Measurements from ENCODE around the gene B4GALT2.

The B4GALT2 gene

DNA sequence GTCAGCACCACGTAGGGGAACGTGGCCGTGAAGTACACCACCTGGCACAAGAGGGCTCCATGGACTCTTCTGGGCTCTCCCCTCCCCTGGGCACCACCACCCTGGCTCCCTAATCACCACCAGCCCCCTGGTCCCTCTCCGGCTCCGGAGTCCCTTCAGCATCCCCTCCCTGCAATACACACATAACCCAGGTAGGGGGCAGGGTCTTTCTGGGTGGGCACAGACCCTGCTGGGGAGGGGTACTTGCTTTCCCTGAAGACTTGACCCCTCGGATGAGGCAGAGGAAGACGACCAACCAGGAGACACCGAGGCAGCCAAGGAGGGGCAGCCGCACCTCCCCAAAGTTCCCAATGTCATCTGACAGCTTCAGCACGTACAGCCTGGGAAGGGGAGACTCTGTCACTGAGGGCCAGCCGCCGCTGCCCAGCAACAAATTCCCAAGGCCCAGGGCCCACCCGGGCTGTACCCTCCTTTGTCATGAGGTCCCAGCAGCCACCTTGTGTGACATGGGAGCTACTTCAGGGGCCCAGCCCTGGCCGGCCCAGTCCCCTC is 23.7 kb downstream of the B4GALT2 start:
- no peak for DNase-seq (ENCODE audit: low read depth)

DNA sequence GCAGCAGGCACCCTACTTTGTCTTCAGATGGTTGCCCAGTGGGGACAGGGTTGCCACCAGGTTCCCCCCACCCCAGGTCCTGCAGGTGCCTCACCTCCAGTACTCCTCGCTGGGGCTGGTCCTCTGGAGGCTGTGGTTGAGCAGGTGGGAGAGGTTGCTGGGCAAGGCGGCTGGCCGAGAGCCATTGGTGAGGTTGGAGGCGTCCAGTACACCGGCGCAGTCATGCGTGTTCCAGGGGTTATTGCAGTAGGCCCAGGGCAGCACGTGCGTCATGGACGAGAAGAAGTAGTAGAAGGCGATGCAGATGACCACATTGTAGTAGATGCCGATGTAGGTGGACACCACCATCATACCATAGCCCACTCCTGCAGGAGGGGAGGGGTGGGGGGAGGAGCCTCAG is 29.2 kb downstream of the B4GALT2 start:
- no peak for DNase-seq (ENCODE audit: low read depth)

DNA sequence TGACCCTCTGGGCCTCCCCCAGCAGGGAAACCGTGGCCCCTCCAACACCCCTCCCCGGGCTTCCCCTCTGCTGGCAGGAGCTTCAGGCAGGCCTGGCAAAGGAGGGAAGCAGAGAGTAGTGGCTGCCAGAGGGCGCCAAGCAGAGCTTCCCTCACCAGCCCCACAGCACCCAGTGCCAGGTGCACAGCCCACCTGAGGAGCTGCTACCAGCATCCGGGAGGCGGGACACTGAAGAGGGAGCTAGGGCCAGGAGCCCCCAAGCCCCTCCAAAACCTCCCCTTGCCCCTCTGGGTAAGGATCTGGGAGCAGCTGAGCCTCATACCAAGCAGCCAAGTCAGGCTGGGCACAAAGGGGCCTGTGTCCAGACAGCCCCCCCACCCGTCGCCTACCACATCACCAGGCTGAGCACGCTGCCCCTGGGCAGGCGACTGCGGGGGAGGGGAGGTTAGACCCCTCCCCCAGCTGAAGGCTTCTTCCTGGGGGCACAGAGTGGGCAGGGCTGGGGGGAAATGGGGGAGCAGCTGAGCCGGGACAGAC is 32.0 kb downstream of the B4GALT2 start:
- no peak for DNase-seq (ENCODE audit: low read depth)

DNA sequence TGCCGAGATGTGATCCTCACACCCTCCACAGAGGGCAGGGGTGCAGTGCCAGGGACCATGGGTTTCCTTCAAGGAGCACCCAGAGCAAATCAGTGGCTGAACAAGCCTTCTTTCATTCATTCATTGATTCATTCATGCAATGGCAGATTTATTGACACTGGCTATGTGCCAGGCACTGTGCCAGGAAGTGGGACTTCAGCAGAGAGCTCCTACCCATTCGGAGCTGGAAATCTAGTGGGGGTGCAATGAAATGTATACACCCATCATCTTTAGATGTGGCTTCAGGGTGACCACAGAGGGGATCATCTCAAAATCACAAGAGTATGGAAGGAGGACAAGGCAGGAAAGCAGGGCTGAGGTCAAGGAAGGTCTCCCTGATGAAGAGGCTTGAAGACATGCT is 33.4 kb downstream of the B4GALT2 start:
- DNase-seq (ENCODE audit: low read depth): no peak

DNA sequence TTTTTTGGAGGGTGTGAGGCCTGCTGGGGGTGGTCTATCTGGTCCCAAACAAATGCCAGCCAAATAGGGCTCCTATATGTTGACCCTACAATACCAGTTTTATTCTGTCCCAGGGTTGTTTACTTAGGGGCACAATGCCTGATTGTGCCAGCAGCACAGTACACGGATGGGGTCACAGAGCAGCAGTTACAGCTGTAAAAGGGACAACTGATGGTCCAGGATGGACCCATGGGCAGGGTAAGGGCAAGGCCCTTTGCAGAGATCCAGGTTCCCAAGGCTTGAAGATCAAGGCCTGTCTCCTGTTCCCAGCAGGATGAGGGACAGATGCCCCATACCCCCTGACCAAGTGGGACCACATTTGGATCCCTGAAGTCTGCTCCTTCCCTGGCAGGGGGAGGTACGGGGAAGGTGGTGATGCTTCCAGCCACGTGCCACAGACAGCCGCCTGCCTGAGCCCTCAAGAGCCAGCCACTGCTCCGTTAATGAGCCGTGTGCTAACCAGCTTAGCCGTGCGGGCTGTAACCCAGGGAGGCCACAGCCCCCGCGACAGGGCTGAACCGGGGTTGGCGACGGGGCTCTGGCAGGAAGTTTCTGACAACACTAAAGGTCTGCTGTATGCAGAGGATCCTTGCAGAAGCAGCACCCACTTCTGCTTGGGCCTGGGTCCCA is 34.1 kb downstream of the B4GALT2 start:
- DNase-seq (ENCODE audit: low read depth): no peak

DNA sequence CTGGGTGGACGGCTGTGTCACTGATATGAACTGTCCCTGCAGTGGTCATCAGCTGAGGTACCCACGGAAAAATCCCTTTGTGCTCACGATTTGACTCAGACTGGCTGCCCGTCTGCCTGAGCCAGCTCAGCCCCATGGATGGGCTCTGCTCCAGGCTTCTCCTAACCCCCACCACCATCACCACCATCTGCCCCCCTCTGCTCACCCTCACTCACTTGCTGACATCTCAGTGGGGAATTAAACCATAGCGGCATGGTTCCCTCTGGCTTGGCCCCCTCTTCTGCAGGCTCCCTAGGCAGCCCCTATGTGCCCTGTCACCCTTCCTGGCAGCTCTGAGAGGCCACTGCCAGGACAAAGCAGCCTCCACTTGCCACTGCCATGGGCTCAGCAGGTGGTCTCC is 34.9 kb downstream of the B4GALT2 start:
- no peak for DNase-seq (ENCODE audit: low read depth)

DNA sequence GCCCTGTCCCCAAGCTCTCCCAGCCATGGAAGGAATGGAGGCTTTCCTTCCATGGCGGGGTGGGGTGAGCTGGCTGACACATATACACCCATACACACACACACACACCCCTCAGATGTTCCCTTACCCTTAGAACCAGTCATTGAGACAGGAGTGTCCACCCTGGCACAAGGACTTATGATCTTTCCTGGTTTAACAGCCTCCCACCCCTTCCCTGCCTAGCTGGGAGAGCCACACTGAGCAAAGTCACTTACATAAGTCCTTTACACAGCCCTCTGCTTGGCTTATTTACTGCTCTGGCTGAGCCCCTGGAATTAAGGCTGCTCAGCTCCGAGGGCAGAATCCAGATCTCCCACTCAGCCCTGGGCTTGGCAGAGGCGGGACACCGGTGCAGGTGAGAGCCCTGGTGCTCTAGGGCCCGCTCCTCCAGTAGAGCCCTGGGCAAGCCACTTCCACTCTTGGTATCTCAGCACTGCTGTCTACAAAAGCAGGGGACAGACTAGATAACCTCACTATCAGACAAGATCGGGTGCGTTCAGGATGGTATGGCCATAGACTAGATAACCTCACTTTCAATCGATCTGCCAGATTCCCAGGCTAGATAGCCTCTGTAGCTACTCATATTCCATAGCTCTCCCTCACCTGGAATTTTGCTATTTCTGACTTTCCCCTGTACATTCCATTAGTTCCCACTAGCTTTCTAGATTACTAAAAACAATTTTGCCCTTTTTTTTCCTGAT is 35.5 kb downstream of the B4GALT2 start:
- DNase-seq (ENCODE audit: low read depth): no peak

DNA sequence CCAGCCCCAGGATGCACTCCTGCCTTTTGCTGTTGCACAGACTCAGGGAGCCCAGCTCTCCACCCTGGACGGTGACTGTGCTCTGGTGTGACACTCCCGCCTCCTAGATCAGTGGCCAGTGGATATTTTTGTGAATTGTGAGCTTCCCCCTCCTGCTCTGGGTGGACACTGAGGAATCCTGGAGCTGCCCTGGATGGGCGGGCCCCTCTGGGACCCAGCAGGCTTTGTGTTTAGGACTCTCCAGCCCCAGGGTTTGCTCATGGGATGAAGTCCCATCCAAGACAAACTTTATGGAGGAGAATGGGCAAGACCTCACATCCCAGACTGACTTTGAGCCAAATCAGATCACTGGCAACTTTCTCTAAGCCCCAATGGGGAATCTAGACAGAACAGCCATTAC is 36.2 kb downstream of the B4GALT2 start:
- DNase-seq (ENCODE audit: low read depth): no peak

DNA sequence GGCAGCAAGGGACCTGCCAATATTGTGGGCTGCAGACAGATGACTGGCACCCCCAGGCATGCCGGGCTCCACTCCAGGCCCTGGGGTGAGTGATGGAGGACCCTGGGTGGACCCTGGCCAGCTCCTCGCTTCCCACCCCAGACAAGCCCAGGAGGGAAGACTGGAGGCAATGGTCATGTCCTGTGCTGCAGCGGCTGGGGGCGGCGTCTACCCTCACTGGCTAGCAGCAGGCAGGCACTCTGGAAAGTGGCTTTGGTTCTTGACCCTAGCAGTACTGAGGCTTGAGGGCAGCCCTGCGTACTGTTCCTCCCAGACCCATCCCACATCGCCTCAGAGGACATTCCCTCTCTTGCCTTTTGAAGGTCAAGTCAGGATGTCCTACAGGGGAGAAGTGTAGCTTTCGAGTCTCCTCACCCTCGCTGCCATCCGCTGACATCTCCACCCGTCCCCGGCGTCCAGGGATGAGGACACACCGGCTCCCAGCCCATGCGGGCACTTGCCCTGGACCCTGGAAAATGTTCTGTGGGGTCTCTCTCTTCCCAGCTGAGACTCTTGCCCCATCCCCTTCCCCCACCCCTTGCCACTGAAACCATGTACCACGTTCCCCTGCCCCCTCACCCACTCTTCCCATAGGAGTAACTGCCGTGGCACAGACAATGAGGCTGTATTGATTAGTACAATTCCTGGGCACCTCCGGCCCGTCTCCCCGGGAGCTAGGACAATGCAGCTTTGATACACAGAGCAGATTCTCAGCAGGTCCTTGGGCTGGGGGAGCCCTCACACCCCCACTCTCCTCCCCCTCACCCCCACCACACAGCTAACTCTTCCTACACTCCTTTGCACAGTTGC is 37.3 kb downstream of the B4GALT2 start:
- no peak for DNase-seq (ENCODE audit: low read depth)

DNA sequence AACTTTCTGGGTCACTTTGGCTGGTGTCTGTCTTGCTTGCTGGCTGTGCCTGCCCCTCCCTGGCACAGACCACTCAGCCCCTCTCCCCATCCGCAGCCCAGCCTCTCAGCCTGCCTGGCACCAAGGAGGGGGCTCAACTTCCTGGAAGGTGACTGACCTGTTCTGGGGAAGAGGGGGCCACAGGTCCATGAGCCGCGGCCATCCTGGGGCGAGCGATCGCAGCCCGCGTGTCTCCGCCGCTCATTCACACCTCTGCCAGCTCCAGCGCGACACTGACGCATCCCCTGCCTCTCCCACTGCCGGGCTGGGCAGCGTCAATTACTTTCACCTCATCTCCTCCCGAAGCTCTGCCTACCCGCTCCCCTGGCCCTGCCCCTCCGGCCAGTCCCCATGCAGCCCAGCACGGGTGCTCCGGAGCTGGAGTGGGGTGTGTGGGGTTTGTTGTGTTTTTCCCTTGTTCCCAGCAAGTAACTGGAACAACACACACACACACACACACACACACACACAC is 37.9 kb downstream of the B4GALT2 start:
- DNase-seq (ENCODE audit: low read depth): no peak

DNA sequence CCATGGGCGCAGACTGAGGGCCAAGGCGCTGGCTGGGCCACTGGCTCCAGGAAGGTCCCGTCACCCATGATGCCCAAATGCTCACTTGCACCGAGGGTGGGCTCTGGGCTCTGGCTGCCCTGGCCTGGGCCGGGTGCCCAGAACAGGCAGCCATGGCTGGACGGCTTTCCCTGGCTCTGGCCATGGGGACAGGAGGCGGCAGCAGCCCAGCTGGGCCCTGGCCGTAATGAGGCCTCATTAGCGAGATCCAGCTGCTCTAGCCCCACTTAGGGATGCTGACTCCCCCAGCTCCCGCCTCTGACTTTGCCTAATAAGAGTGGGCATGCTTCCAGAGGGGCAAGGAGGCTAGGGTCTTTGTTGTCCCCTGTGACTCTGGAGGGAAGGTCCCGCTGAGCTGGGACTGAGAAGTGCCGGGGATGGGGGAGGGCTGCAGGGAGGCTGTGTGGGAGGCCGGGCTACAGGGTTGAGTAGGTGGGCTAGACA is 40.5 kb downstream of the B4GALT2 start:
- no peak for DNase-seq (ENCODE audit: low read depth)

DNA sequence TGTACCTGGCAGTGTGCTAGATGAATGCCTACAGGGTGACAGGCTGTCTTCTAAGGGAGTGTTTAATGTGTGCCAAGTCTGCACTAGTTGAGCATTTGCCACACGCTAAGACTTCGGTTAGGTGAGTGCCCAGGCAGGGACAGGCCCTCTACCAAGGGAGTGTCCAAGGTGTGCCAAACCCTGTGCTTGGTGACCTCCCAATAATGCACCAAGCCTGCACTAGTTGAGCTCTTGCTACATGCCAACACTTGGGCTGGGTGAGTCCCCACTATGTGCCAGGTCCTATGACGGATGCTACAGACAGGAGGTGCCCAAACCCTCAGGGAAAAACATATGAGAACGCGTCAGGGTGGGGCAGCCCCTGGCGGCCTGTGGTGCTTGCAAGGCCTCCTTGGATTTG is 41.5 kb downstream of the B4GALT2 start:
- no peak for DNase-seq (ENCODE audit: low read depth)

DNA sequence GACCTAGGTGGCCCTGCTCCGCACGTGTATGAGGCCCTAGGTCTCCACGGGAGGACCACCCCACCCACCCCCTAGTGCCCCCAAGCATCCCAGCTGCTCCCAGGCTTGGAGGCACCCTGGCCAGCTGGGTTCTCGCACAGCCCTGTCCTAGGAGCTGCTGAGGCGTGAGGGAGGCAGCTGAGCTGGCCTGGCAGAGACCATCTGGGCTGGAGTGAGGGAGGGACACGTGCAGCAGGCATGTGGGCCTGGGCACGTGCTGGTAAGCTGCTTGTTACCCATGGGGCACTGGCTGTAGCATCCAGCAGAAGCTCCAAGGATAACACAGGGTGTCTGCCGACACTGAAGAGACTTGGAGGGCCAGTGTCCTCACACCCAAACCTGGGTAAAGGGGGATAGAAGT is 42.1 kb downstream of the B4GALT2 start:
- no peak for DNase-seq (ENCODE audit: low read depth)

DNA sequence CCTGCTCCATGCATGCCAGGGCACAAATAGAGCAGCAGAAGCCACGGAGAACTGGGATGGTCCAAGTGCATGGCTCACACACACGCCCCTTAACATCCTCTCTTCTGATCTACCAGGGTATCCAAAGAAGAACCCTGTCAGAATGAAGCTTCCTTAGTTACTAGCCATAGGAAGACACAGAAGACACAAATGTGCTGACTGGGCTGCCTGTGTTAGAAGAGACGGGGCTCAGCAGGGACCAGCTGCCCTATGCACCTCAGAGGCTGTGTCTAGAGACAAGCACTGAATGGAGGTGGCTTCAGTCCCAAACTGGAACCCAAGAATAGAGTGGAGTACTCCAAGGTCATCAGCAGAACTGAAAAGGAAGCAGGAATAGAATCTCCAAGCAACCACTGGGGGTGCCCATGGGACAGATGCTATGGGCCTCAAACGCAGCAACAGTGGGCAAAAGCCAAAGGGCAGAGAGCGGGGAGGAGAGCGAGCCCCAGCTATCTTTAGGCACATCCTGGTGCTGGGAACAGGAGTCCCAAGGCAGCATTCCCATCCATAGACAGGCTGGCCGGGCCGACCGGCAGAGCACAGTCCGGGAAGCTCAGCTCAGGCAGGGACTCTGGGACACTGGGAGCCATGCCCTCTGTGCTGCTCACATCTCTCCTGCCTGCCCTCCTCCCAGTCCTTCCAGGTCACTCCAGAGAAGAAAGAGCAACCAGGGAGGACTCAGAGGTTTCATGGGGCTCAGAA is 42.7 kb downstream of the B4GALT2 start:
- DNase-seq (ENCODE audit: low read depth): no peak

DNA sequence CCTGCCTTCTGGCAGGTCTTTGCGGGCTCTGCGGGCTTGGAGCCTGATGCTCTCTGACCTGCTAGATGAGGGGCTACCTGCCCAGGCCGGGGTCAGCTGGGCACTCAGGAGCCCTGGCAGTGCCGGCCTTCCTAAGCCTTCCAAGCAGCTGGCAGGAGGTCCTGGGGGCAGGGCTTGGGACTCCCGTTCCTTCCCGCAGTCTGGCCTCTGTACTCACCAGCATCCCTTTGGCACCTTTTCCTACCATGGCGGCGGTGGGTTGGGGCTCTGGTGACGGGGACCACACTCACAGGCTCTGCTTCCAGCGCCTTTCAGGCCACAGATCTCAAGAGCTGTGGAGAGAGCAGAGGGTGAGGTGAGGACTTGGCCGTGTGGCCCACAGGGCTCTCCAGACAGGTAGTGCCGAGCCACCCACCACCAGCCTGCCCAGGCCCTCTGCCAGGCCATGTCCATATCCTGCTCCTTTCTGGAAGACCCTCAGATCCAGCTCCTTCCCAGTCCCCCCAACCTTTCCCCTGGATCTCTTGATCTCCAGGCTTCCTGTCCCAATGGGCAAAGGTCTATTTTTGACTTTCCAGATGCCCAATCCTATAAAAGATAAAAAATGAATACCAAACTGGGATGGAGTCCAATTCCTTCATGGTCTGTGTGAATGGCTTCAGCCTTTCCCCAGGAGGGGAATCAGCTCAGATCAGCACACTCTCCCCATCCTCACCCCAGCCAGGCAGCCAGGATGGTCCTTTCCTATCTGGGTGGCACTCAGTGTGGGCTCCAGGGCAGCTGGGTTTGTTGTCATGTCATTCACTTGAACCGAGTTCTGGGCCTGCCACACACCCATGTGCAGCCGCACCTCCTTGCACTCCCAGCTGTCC is 45.3 kb downstream of the B4GALT2 start:
- DNase-seq (ENCODE audit: low read depth): no peak

DNA sequence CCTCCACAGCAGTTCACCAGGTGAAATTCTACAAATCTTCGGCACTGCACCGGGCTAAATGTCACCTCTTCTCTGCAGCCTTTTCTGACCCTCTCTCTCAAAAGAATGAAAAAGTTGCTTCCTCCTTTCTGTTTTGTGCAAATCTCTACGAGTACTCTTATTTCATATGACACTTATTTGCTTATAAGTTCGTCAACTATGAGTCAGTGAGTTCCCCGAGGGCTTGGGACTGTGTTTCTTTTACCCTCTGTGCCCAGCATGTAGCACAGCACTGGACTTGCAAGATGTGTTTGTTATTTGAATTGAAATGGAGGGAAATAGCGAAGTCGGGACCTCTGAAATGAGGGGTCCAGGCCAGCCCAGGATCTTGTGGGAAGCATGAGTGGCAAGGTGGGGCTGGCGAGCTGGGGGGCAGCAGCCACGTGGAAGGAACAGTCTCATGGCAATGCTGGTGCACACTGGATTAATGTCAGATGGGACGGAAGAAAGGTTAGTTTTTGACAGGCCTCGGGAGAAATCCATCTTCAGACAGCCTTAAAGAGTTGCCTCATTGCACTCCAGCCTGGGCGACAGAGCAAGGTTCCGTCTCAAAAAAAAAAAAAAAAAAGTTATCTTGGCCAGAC is 46.0 kb downstream of the B4GALT2 start:
- no peak for DNase-seq (ENCODE audit: low read depth)

DNA sequence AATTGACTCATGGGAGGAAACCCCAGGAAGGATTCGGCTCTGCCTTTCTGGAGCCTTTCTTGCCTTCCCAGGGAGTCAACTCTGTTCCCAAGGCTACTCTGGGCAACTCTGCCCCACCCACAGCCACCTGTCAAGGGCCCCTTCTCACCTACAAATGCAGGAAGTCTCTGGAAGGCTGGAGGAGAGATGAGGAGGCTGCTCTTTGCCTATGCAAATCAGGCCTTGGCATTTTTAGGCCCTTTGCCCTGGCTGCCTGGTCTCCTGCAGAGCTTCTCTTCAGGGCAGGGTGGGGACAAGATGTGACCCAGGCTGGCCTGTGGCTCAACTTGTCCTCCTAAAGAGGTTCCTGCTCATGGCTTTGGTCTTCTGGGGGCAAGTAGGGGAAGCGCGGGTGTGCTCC is 46.8 kb downstream of the B4GALT2 start:
- no peak for DNase-seq (ENCODE audit: low read depth)

DNA sequence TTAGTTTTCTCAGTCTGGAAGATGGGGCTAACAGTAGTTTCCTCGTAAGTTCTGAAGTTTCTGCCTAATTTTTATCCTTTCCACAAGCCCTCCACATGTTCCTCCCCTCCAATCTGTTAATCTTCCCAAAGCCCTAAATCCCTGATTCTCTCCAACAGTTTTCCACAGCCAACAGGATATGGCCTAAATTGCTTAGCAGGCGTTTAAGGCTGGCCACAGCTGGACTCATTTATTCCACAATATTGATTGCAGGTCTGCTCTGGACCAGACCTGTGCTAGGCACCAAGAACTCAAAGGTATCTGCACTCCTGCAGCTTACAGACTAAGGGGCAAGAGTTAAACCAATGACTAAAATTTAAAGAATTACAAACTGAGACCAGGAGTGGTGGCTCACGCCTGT is 48.3 kb downstream of the B4GALT2 start:
- no peak for DNase-seq (ENCODE audit: low read depth)

DNA sequence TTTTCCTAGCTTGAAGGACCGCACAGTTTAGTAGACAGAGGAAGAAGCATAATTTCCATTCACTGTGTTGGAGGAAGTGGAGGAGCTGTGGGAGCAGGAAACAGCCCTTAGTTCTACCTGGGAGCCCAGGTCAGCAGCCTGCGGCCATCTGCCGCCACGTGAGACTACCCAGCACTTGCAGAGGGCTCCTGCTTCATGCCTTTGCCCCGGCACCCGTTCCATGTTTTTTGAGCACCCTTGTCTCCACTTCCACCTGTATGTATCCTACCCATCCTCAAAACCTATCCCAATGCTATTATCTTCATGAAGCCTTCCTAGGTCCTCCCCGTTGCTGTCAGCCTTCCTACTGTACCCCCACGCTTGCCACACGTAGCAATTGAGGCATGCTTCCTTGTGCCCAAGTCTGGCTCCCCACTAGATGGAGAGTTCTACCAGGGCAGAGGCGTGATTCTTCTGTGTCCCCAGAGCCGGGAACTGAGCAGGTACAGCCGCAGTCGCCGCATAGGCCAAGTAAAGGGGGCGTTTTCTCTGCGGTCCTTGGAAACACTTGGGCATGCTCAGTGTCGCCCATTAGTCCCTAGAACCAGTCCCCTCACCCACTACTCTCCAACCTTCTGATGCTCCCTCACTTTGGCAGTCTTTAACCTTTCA is 50.4 kb downstream of the B4GALT2 start:
- DNase-seq (ENCODE audit: low read depth): no peak
